Aorta (tissue), 5 donors: ENCODE results near the gene ESPL1. TPM values are rescaled to one million over a fixed set of nuclear protein-coding genes. Genes with fewer than 3 reads are reported as not detected.
A peak's percentile ranks its signal among the peaks of the same experiment; 100 is the strongest.

ENCODE experiments used
- ATAC-seq: fragments of 200-7000 bp; cut with Tn5 transposase; one replicate; pipeline ENCODE4 v1.9.1; 2022; ENCODE audit warnings: moderate library complexity; ENCODE audit not compliant: low FRiP score
- DNase-seq, 2 donors: peaks; one replicate each; pipeline ENCODE4 v3.0.0-alpha.2; 2020
- H3K27ac ChIP-seq, 2 donors: one replicate each; pipeline ENCODE4 v1.5.1; 2013; ENCODE audit warnings: low read length in 2 of 2, mild to moderate bottlenecking in 2 of 2, moderate library complexity in 2 of 2, control low read depth in 1 of 2, inconsistent platforms in 1 of 2, low read depth in 1 of 2
- H3K27me3 ChIP-seq, 2 donors: one replicate each; pipeline ENCODE4 v1.6.1; 2013; ENCODE audit warnings: control low read depth in 1 of 2, low read length in 1 of 2, mild to moderate bottlenecking in 1 of 2, moderate library complexity in 1 of 2; ENCODE audit not compliant: insufficient read depth in 2 of 2, control insufficient read depth in 1 of 2
- H3K36me3 ChIP-seq, 2 donors: one replicate each; pipeline ENCODE4 v1.6.1; 2013; ENCODE audit warnings: control low read depth in 1 of 2, low read length in 1 of 2, mild to moderate bottlenecking in 1 of 2; ENCODE audit not compliant: insufficient read depth in 2 of 2, control insufficient read depth in 1 of 2
- H3K4me1 ChIP-seq, 2 donors: one replicate each; pipeline ENCODE4 v1.6.1; 2013; ENCODE audit warnings: low read length in 2 of 2, control low read depth in 1 of 2, mild to moderate bottlenecking in 1 of 2, moderate library complexity in 1 of 2; ENCODE audit not compliant: insufficient read depth in 2 of 2, control insufficient read depth in 1 of 2
- H3K4me3 ChIP-seq, 2 donors: one replicate each; pipeline ENCODE4 v1.5.1; 2013; ENCODE audit warnings: low read length in 2 of 2, control low read depth in 1 of 2, mild to moderate bottlenecking in 1 of 2
- H3K9me3 ChIP-seq: one replicate; pipeline ENCODE4 v1.6.1; 2013; ENCODE audit warnings: mild to moderate bottlenecking, low read length; ENCODE audit not compliant: control insufficient read depth
- WGBS, 2 donors: extraction: QIAGEN DNeasy Blood & Tissue Kit; methylation state at CpG; one replicate each; pipeline ENCODE4 v1.1.7; 2013; 5-methylcytosine and 5-hydroxymethylcytosine counted together
- intact Hi-C, 2 donors: fragments of 100-400 bp; cut with DNase I; formaldehyde crosslinking; loops; one replicate each; pipeline versions ENCODE4 v1.14.2 to v1.15.0; 2022
- polyA plus RNA-seq, 2 donors: library from polyadenylated mRNA; stranded (reverse); fragments of 200-250 nt; gene quantifications; one replicate each; pipeline ENCODE4 v1.2.3, GENCODE V29; 2013
- total RNA-seq, 2 donors: library from RNA; stranded (reverse); fragmentation: NEBNext Ultra II Directional; extraction: Animal tissue kit (Norgen Biotek cat#: 25700); gene quantifications; one replicate each; pipeline ENCODE4 v1.2.1, GENCODE V29; 2021
- donor health status: healthy with polysubstance abuse.
- donor health status: Bipolar disorder and iron deficiency.
- donor health status: DM: no; HTN: no; CAD: no.
- donor health status: DM: no; HTN: no; CAD: no.
- donor health status: DM: yes; HTN: yes; CAD: no.

Gene ESPL1
- total and polyA plus RNA-seq, 4 donors, result 0.38 to 2.8 (median 1.5) TPM

DNA sequence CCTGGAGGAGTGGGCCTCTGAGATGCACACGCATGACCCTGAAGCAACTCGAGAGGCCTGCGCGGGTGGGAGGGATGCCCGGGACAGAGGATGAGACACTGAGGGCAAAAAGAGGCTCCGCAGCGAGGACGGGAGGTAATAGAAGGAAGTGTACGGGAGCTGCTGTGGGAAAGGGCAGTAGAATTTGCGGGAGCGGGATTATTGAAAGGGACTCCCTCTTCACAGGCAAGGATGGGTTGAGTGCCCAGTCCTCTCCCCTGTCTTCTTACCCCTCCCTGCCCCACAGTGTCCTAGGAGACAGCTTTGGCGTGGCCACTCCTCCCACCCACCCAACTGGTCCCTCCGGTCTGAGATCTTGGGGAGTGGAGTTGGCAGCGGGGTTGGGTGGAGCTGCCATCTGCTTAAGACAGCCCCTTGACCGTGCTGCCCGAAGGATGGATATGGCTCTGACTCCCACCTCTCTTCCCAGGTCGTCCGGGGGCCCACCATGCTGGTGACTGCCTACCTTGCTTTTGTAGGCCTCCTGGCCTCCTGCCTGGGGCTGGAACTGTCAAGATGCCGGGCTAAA, 15.7 kb upstream of the ESPL1 start:
- Histone ChIP-seq H3K4me1 (no peaks in the 10 kb centered on the region), H3K27ac (peak overlapping the region in 1 of 2 donors; percentile 73), H3K9me3 (no peaks in the 10 kb centered on the region), H3K4me3 (peak overlapping the region; percentile 64 to 98), H3K27me3 (no peaks in the 10 kb centered on the region), H3K36me3 (no peaks in the 10 kb centered on the region)
- ATAC-seq (peak; percentile 1), DNase-seq (no peak)
- intact Hi-C loops, result loop anchor here (2.0 to 5.0 kb wide), 2 partner anchors 35 to 40 kb away; no protein-coding TSS in a partner anchor
- 4 to 6% methylated on average over 19 of the region's 19 CpGs for WGBS, 2 donors

DNA sequence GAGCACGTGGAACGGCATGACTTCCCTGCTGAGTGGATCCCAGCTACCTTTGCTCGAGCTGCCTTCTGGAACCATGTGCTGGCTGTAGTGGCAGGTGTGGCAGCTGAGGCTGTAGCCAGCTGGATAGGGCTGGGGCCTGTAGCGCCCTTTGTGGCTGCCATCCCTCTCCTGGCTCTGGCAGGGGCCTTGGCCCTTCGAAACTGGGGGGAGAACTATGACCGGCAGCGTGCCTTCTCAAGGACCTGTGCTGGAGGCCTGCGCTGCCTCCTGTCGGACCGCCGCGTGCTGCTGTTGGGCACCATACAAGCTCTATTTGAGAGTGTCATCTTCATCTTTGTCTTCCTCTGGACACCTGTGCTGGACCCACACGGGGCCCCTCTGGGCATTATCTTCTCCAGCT, 14.8 kb upstream of the ESPL1 start:
- Histone ChIP-seq H3K4me1 (no peaks in the 10 kb centered on the region), H3K36me3 (no peaks in the 10 kb centered on the region), H3K4me3 (no peak overlapping the region), H3K27ac (no peak overlapping the region), H3K27me3 (no peaks in the 10 kb centered on the region), H3K9me3 (no peaks in the 10 kb centered on the region)
- intact Hi-C loops, result loop anchor here (2.0 to 5.0 kb wide), 2 partner anchors 34 to 40 kb away; no protein-coding TSS in a partner anchor
- ATAC-seq (no peak), DNase-seq (no peak)
- 91% methylated on average over 9 to 13 of the region's 13 CpGs for WGBS, 2 donors

DNA sequence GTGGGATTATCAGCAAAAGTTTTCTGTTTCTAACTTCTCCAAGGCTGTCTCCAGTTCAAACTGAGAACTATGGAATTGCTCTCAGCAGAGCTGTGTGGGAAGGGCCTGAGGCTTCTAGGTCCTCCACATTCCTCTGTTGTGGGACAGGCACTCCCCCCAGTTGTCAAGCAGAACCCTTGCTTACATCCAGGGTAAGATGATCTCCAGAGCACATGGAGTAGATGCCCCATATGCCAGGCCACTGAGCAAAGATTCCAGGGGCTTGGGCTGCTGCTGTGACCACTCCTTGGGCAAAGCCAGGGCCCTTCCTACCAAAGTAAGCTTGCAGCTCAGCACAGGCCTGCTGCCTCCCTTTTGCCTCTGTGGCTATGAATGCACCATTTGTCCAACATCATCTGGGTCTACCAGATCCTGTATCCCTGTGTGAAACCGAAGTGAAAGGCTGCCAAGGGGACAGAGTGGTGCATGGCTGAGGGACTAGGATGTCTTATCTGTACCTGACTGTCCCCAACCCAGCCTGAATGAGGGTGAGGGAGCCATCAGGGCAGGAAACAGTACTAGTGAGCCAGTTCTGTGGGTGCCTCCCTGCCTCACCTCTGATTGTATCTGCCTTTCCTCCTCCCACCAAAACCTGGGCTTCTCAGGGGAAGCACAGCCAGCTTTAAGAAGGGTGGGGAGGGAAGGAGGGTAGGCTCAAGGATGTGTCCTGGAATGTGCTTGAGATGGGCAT, 13.1 kb upstream of the ESPL1 start:
- intact Hi-C loops, result loop anchor here in 1 of 2 donors (5.0 kb wide), 1 partner anchor 32 kb away; no protein-coding TSS in a partner anchor

DNA sequence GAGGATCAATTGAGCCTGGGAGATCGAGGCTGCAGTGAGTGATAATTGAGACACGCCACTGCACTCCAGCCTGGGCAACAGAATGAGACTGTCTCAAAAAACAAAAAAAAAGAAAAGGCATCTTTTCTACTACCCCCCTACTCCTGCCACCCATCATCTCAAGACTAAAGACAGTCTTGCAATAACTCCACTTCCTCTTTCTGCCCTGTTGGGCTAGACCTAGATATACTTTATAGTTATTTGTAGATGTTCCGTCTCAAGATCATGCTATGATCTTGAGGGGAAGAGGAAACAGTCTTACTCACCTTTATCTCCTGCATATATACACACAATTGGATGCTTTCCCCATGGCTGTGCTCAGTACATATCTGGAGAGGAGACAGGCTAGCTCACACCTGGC, 12.1 kb upstream of the ESPL1 start:
- no peak overlapping the region for H3K4me3 ChIP-seq
- no peaks in the 10 kb centered on the region for H3K4me1 ChIP-seq
- ATAC-seq (no peak), DNase-seq (no peak)
- H3K36me3 ChIP-seq, result no peaks in the 10 kb centered on the region
- 87 to 93% methylated on average over 3 of the region's 3 CpGs for WGBS, 2 donors
- intact Hi-C loops, result no loop called here
- H3K9me3 ChIP-seq, result no peaks in the 10 kb centered on the region
- H3K27me3 ChIP-seq, result no peaks in the 10 kb centered on the region
- H3K27ac ChIP-seq, result no peak overlapping the region

More for the DNA sequence above, 13.1 kb upstream of the ESPL1 start:
- WGBS, 2 donors, result 80% methylated on average over 1 of the region's 1 CpG
- no peaks in the 10 kb centered on the region for H3K27me3 ChIP-seq
- no peaks in the 10 kb centered on the region for H3K9me3 ChIP-seq
- no peak overlapping the region for H3K4me3 ChIP-seq
- no peaks in the 10 kb centered on the region for H3K36me3 ChIP-seq
- no peak for ATAC-seq
- H3K4me1 ChIP-seq, result no peaks in the 10 kb centered on the region
- DNase-seq, result no peak
- no peak overlapping the region for H3K27ac ChIP-seq

DNA sequence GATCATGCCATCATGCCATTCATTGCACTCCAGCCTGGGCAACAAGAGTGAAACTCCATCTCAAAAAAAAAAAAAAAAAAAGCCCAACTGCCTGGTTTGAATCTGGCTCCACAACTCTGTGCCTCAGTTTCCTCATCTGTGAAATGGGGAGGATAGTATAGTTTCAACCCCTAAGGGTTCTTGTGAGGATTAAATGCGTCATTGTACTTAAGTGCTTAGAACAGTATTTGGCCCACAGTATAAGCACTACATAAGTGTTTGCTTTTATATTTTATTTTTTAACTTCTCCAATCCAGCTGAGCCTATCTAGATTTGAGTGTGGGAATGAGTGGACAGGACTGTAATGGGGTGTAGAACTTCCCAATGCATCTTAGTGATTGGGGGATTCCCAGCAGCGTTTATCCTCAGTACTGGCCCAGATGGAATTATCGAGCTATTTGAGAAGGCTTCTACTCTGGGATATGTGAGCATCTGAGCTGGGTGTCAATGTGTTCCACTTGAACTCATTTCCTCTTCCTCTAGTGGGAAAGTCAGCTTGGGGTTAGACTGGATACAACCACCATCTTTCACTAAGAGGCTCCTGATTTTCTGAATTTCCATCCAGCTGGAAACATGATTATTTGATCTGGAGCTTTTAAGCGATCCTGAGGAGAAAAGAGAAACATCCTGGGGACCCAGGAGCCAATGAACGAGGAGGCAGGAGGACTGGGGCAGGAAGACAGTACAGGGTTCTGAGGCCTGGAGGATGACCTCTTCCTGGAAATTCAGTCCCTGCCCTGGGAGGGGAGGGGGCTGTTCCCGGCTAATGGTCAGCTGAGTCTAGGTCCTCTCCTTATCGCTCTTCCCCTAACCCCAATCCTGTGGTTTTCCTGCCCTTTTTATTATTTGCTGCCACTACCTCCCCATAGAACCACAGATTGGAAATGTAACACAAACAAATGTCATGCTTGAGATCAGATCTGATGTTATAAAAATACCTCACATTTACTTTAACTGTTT, 9.3 kb upstream of the ESPL1 start:
- ATAC-seq (no peak), DNase-seq (no peak)
- WGBS, 2 donors, result 67 to 71% methylated on average over 7 of the region's 7 CpGs
- Histone ChIP-seq H3K4me3 (no peak overlapping the region), H3K9me3 (no peaks in the 10 kb centered on the region), H3K27ac (no peak overlapping the region), H3K4me1 (no peaks in the 10 kb centered on the region), H3K36me3 (no peaks in the 10 kb centered on the region), H3K27me3 (no peaks in the 10 kb centered on the region)
- intact Hi-C loops, result no loop called here

DNA sequence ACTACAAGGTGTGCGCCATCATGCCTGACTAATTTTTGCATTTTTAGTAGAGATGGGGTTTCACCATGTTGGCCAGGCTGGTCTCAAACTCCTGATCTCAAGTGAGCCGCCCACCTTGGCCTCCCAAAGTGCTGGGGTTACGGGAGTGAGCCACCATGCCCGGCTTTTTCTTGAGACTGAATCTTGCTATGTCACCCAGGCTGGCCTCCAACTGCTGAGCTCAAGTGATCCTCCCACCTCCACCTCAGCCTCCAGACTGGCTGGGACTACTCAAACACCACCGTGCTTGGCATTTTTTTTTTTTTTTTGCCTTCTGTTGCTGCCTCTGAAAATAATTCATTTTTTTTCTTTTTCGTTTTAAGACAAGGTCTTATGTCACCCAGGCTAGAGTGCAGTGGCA, 8.2 kb upstream of the ESPL1 start:
- no peak for DNase-seq
- intact Hi-C loops, result no loop called here
- Histone ChIP-seq H3K9me3 (no peaks in the 10 kb centered on the region), H3K27ac (no peak overlapping the region), H3K4me3 (no peak overlapping the region), H3K36me3 (no peaks in the 10 kb centered on the region), H3K4me1 (no peaks in the 10 kb centered on the region), H3K27me3 (no peaks in the 10 kb centered on the region)
- WGBS, 2 donors, result 79 to 82% methylated on average over 6 of the region's 6 CpGs
- ATAC-seq, result no peak

DNA sequence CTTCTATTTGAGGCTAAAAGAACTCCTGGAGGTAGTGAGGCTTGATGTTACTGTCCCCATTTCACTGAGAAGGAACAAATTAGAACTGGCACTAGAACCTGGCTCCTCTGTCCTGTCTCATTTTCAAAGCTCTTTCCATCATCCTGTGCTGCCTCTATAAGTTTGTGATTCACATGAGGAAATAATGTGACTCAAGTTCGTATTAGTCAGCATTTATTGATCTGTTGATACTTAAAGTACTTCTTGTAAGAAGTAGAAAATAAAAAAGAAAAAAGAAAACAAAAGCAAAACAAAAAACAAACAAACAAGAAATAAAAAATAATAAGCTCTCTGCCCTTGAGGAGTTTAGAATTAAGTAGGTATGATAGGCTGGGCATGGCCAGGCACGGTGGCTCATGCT, 2.3 kb upstream of the ESPL1 start:
- Histone ChIP-seq H3K4me3 (no peak overlapping the region), H3K36me3 (no peaks in the 10 kb centered on the region), H3K9me3 (no peaks in the 10 kb centered on the region), H3K27ac (no peak overlapping the region), H3K4me1 (no peaks in the 10 kb centered on the region), H3K27me3 (no peaks in the 10 kb centered on the region)
- ATAC-seq (no peak), DNase-seq (no peak)
- WGBS, 2 donors, result 88 to 91% methylated on average over 2 of the region's 2 CpGs
- intact Hi-C loops, result loop anchor here in 1 of 2 donors (5.0 kb wide), 1 partner anchor 43 kb away; no protein-coding TSS in a partner anchor

DNA sequence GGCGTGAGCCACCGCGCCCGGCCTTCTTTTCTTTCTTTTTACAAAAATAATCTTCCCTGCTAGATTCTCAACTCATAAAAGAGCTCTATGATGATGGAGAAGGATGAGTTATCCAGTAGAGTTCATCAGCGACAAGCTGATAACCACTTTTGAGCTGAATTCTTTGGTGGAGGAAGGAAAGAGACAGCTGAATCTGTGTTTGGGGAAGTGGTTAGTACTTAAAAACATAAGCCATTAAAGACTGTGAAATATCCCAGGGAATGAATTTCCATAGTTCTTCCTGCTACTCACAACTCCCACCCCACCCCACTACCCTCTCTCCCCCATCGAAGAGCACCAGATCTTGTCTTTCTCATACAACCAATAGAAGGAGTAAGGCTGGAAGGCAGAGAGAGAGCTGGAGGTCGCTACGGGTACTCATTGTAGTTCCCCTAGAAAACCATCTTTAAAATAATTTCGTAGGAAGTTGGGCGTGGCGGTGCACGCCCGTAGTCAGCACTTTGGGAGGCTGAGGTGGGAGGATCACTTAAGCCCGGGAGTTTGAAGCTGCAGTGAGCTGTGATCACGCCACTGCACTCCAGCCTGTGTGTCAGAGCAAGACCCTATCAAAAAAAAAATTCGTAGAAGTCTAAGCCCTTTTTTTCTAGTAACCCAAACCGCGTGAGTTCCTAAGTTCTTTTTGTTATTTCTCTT, 647 bp upstream of the ESPL1 start:
- no peak overlapping the region for H3K27ac ChIP-seq
- WGBS, 2 donors, result 52 to 54% methylated on average over 18 of the region's 18 CpGs

More for the DNA sequence above, 647 bp upstream of the ESPL1 start:
- Histone ChIP-seq H3K36me3 (no peaks in the 10 kb centered on the region), H3K4me1 (no peaks in the 10 kb centered on the region), H3K4me3 (peak overlapping the region; percentile 42 to 66), H3K27me3 (no peaks in the 10 kb centered on the region), H3K9me3 (no peaks in the 10 kb centered on the region)
- intact Hi-C loops, result loop anchor here in 1 of 2 donors (5.0 kb wide), 1 partner anchor 45 kb away; no protein-coding TSS in a partner anchor
- ATAC-seq (no peak), DNase-seq (peak in 1 of 2 donors; percentile 56)
